ENCODE measurements around the gene PRKCZ.
"Not testable (repeated sequence)": the region's sequence is repeated elsewhere in the genome, so short reads cannot be mapped to it uniquely, and the experiment has no call there.

Gene PRKCZ

GRCh38 chr1:2089051-2089450, 38.8 kb downstream of the PRKCZ start:
- no peak for DNase-seq

- DNase-seq: no peak
Measured at GRCh38 chr1:2090216-2090890, 40.1 kb downstream of the PRKCZ start.

- DNase-seq: peak; percentile 64
Measured at GRCh38 chr1:2091611-2092604, 41.7 kb downstream of the PRKCZ start.

- DNase-seq: no peak
Measured at GRCh38 chr1:2093055-2093454, 42.8 kb downstream of the PRKCZ start.

GRCh38 chr1:2093636-2094035, 43.4 kb downstream of the PRKCZ start:
- DNase-seq: no peak

GRCh38 chr1:2094269-2095158, 44.3 kb downstream of the PRKCZ start:
- not testable (repeated sequence) for DNase-seq

GRCh38 chr1:2095394-2095793, 45.2 kb downstream of the PRKCZ start:
- DNase-seq: no peak

GRCh38 chr1:2095981-2096736, 45.9 kb downstream of the PRKCZ start:
- no peak for DNase-seq

GRCh38 chr1:2097386-2098300, 47.4 kb downstream of the PRKCZ start:
- no peak for DNase-seq

- no peak for DNase-seq
Measured at GRCh38 chr1:2098301-2098698, 48.1 kb downstream of the PRKCZ start.

- DNase-seq: no peak
Measured at GRCh38 chr1:2098839-2099785, 48.9 kb downstream of the PRKCZ start.

- no peak for DNase-seq
Measured at GRCh38 chr1:2099886-2100779, 49.9 kb downstream of the PRKCZ start.

GRCh38 chr1:2100780-2101108, 50.5 kb downstream of the PRKCZ start:
- DNase-seq: no peak

- DNase-seq: no peak
Measured at GRCh38 chr1:2101531-2101930, 51.3 kb downstream of the PRKCZ start.

- DNase-seq: no peak
Measured at GRCh38 chr1:2101946-2102345, 51.7 kb downstream of the PRKCZ start.

GRCh38 chr1:2102753-2103152, 52.5 kb downstream of the PRKCZ start:
- DNase-seq: no peak

GRCh38 chr1:2103266-2103900, 53.2 kb downstream of the PRKCZ start:
- no peak for DNase-seq

- DNase-seq: no peak
Measured at GRCh38 chr1:2103901-2104590, 53.8 kb downstream of the PRKCZ start.
